ENCODE measurements around the gene AAK1. TPM values are rescaled to one million over a fixed set of nuclear protein-coding genes. Genes with fewer than 3 reads are reported as not detected.

AAK1 gene
- total and polyA plus RNA-seq, 2 experiments from 2014 or later, result 39.0 to 52.4 TPM

- no peak for ATAC-seq
- H3K27ac Mint-ChIP-seq, result no peak overlapping the region
- no peaks in the 10 kb centered on the region for H3K9me2 ChIP-seq (ENCODE audit: insufficient read depth)
- no peaks in the 10 kb centered on the region for H3K27me3 ChIP-seq (ENCODE audit: insufficient read depth)
- H3K27ac ChIP-seq (ENCODE audit: low read depth), result no peak overlapping the region
- H3K4me1 ChIP-seq (ENCODE audit: insufficient read depth), result peaks cover 8% of the 10 kb centered on the region
- H3K79me2 ChIP-seq (replicated peaks; ENCODE audit: insufficient read depth), result no peaks in the 10 kb centered on the region
- H3K36me3 Mint-ChIP-seq (ENCODE audit: low read depth), result no peaks in the 10 kb centered on the region
- DNase-seq (ENCODE audit: low spot score), result no peak
- H2AFZ ChIP-seq, result no peak overlapping the region
- no peak overlapping the region for H3K4me2 ChIP-seq
- no peaks in the 10 kb centered on the region for H3K36me3 ChIP-seq (ENCODE audit: insufficient read depth)
- H3K4me3 Mint-ChIP-seq, result no peak overlapping the region
- H3K4me1 Mint-ChIP-seq, result peaks cover 2% of the 10 kb centered on the region; the same call in 2 of the 3 replicates
- H3K4me3 ChIP-seq, result no peak overlapping the region
- TF ChIP-seq EZH2 (IDR thresholded peaks at IDR 0.05; ENCODE audit: low read depth, unreplicated experiment), result no peak
- no peak for TF ChIP-seq REST (IDR thresholded peaks at IDR 0.05; ENCODE audit: unreplicated experiment)
- no peak for TF ChIP-seq JUNB (IDR thresholded peaks at IDR 0.05; ENCODE audit: unreplicated experiment)
- 0 out of 3 replicates have a peak, but pooled peaks cover 5% of the 10 kb centered on the region for H3K9me3 Mint-ChIP-seq
- H3K27me3 Mint-ChIP-seq (ENCODE audit: insufficient read depth, low read depth, poor library complexity), result no peaks in the 10 kb centered on the region
- H4K20me1 ChIP-seq (replicated peaks; ENCODE audit: insufficient read depth), result no peaks in the 10 kb centered on the region
- no peaks in the 10 kb centered on the region for H3F3A ChIP-seq (replicated peaks; ENCODE audit: low read depth)
Observed at GRCh38 chr2:69659349-69659748, 15.8 kb upstream of the AAK1 start.

- no peak overlapping the region for H3K4me2 ChIP-seq
- Mint-ChIP-seq H3K9me3 (no peaks in the 10 kb centered on the region), H3K36me3 (ENCODE audit: low read depth) (no peaks in the 10 kb centered on the region), H3K4me1 (no peaks in the 10 kb centered on the region), H3K4me3 (no peak overlapping the region), H3K27me3 (ENCODE audit: insufficient read depth, low read depth, poor library complexity) (no peaks in the 10 kb centered on the region), H3K27ac (peak overlapping the region; percentile 20; the same call in 1 of the 2 replicates)
- ATAC-seq (no peak), DNase-seq (ENCODE audit: low spot score) (no peak)
- TF ChIP-seq, protein P1, sequence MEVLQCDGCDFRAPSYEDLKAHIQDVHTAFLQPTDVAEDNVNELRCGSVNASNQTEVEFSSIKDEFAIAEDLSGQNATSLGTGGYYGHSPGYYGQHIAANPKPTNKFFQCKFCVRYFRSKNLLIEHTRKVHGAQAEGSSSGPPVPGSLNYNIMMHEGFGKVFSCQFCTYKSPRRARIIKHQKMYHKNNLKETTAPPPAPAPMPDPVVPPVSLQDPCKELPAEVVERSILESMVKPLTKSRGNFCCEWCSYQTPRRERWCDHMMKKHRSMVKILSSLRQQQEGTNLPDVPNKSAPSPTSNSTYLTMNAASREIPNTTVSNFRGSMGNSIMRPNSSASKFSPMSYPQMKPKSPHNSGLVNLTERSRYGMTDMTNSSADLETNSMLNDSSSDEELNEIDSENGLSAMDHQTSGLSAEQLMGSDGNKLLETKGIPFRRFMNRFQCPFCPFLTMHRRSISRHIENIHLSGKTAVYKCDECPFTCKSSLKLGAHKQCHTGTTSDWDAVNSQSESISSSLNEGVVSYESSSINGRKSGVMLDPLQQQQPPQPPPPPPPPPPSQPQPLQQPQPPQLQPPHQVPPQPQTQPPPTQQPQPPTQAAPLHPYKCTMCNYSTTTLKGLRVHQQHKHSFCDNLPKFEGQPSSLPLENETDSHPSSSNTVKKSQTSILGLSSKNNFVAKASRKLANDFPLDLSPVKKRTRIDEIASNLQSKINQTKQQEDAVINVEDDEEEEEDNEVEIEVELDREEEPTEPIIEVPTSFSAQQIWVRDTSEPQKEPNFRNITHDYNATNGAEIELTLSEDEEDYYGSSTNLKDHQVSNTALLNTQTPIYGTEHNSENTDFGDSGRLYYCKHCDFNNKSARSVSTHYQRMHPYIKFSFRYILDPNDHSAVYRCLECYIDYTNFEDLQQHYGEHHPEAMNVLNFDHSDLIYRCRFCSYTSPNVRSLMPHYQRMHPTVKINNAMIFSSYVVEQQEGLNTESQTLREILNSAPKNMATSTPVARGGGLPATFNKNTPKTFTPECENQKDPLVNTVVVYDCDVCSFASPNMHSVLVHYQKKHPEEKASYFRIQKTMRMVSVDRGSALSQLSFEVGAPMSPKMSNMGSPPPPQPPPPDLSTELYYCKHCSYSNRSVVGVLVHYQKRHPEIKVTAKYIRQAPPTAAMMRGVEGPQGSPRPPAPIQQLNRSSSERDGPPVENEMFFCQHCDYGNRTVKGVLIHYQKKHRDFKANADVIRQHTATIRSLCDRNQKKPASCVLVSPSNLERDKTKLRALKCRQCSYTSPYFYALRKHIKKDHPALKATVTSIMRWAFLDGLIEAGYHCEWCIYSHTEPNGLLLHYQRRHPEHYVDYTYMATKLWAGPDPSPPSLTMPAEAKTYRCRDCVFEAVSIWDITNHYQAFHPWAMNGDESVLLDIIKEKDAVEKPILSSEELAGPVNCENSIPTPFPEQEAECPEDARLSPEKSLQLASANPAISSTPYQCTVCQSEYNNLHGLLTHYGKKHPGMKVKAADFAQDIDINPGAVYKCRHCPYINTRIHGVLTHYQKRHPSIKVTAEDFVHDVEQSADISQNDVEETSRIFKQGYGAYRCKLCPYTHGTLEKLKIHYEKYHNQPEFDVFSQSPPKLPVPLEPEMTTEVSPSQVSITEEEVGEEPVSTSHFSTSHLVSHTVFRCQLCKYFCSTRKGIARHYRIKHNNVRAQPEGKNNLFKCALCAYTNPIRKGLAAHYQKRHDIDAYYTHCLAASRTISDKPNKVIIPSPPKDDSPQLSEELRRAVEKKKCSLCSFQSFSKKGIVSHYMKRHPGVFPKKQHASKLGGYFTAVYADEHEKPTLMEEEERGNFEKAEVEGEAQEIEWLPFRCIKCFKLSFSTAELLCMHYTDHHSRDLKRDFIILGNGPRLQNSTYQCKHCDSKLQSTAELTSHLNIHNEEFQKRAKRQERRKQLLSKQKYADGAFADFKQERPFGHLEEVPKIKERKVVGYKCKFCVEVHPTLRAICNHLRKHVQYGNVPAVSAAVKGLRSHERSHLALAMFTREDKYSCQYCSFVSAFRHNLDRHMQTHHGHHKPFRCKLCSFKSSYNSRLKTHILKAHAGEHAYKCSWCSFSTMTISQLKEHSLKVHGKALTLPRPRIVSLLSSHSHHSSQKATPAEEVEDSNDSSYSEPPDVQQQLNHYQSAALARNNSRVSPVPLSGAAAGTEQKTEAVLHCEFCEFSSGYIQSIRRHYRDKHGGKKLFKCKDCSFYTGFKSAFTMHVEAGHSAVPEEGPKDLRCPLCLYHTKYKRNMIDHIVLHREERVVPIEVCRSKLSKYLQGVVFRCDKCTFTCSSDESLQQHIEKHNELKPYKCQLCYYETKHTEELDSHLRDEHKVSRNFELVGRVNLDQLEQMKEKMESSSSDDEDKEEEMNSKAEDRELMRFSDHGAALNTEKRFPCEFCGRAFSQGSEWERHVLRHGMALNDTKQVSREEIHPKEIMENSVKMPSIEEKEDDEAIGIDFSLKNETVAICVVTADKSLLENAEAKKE (CRISPR knock-in tag; IDR thresholded peaks at IDR 0.05), result no peak
- no peak for TF ChIP-seq ETS1 (IDR thresholded peaks at IDR 0.05)
- no peak for TF ChIP-seq EZH2phosphoT487 (IDR thresholded peaks at IDR 0.05; ENCODE audit: unreplicated experiment)
- TF ChIP-seq NANOG (IDR thresholded peaks at IDR 0.05; ENCODE audit: borderline replicate concordance), result no peak
- TF ChIP-seq EZH2 (IDR thresholded peaks at IDR 0.05; ENCODE audit: low read depth, unreplicated experiment), result no peak
- TF ChIP-seq ZNF331 (CRISPR knock-in tag; IDR thresholded peaks at IDR 0.05; ENCODE audit: low read depth), result no peak
- no peak for TF ChIP-seq CREB1 (CRISPR knock-in tag; IDR thresholded peaks at IDR 0.05; ENCODE audit: low read depth)
- no peak for TF ChIP-seq JUNB (IDR thresholded peaks at IDR 0.05; ENCODE audit: unreplicated experiment)
- no peaks in the 10 kb centered on the region for H3K36me3 ChIP-seq (ENCODE audit: insufficient read depth)
- H3K4me3 ChIP-seq, result no peak overlapping the region
- H3K79me2 ChIP-seq (replicated peaks; ENCODE audit: insufficient read depth), result no peaks in the 10 kb centered on the region
- H4K20me1 ChIP-seq (replicated peaks; ENCODE audit: insufficient read depth), result no peaks in the 10 kb centered on the region
- H2AFZ ChIP-seq, result no peak overlapping the region
- no peaks in the 10 kb centered on the region for H3K9me2 ChIP-seq (ENCODE audit: insufficient read depth)
- peaks cover 8% of the 10 kb centered on the region for H3K4me1 ChIP-seq (ENCODE audit: insufficient read depth)
- H3K27ac ChIP-seq (ENCODE audit: low read depth), result no peak overlapping the region
- no peaks in the 10 kb centered on the region for H3K27me3 ChIP-seq (ENCODE audit: insufficient read depth)
- H3F3A ChIP-seq (replicated peaks; ENCODE audit: low read depth), result no peaks in the 10 kb centered on the region
Observed at GRCh38 chr2:69652206-69652605, 8.7 kb upstream of the AAK1 start.

Data from GM23338 (cell line).